PC-3 (cell line): Measurements from ENCODE around the gene CASD1. TPM values are rescaled to one million over a fixed set of nuclear protein-coding genes. Genes with fewer than 3 reads are reported as not detected.

ENCODE experiments used
- ATAC-seq: fragments of 200-7000 bp; cut with Tn5 transposase; 2 replicates; pipeline ENCODE4 v1.9.1; 2020; ENCODE audit warnings: mild to moderate bottlenecking, moderate library complexity
- BruUV-seq: library from RNA; stranded (reverse); fragments of 400-500 nt; replicated peaks from 2 replicates; lab custom pipeline; 2021; lab: Mats Ljungman, UMichigan
- CTCF ChIA-PET: fragments of 300-600 bp; sonication (Branson Sonifier 250); formaldehyde crosslinking; loops from one replicate; lab custom pipeline; 2022; ENCODE audit warnings: antibody characterized with exemption; lab: Charles Lee
- POLR2A ChIA-PET: fragments of 300-600 bp; sonication (Branson Sonifier 250); formaldehyde crosslinking; loops from one replicate; lab custom pipeline; 2022; ENCODE audit warnings: antibody characterized with exemption; ENCODE audit not compliant: unreplicated experiment; lab: Charles Lee
- DNase-seq: peaks from one replicate; pipeline ENCODE4 v3.0.0-alpha.2; 2015
- H2AFZ ChIP-seq: fragments of 300-600 bp; sonication (generic); 2 replicates; pipeline ENCODE4 v1.6.0; 2016; ENCODE audit warnings: antibody characterized with exemption, low read length
- H3F3A ChIP-seq: fragments of 300-600 bp; sonication (generic); one replicate; pipeline ENCODE4 v1.6.0; 2017; ENCODE audit warnings: antibody characterized with exemption, low read length, control low read depth, mild to moderate bottlenecking; ENCODE audit not compliant: unreplicated experiment
- H3K27ac ChIP-seq: fragments of 300-600 bp; sonication (generic); 2 replicates; pipeline ENCODE4 v1.5.1; 2016; ENCODE audit warnings: mild to moderate bottlenecking, low read length
- H3K27me3 ChIP-seq: fragments of 300-600 bp; sonication (generic); 2 replicates; pipeline ENCODE4 v1.6.1; 2016; ENCODE audit warnings: low read length, mixed read lengths
- H3K36me3 ChIP-seq: fragments of 300-600 bp; sonication (generic); 2 replicates; pipeline ENCODE4 v1.6.1; 2016; ENCODE audit warnings: low read depth, mixed run types, low read length, mixed read lengths
- H3K4me1 ChIP-seq: fragments of 300-600 bp; sonication (generic); 2 replicates; pipeline ENCODE4 v1.5.1; 2016; ENCODE audit warnings: low read length; ENCODE audit not compliant: insufficient read depth
- H3K4me2 ChIP-seq: fragments of 300-600 bp; sonication (generic); 2 replicates; pipeline ENCODE4 v1.6.0; 2016; ENCODE audit warnings: low read length
- H3K4me3 ChIP-seq: fragments of 300-600 bp; sonication (generic); 2 replicates; pipeline ENCODE4 v1.5.1; 2016; ENCODE audit warnings: mild to moderate bottlenecking, low read length, mixed read lengths
- H3K79me2 ChIP-seq: fragments of 300-600 bp; sonication (generic); 2 replicates; pipeline ENCODE4 v1.6.1; 2017; ENCODE audit warnings: low read length, mixed read lengths
- H3K9ac ChIP-seq: fragments of 300-600 bp; sonication (generic); 2 replicates; pipeline ENCODE4 v1.6.0; 2016; ENCODE audit warnings: mild to moderate bottlenecking, low read length
- H3K9me2 ChIP-seq: fragments of 300-600 bp; sonication (generic); replicated peaks from 2 replicates; pipeline ENCODE4 v1.6.1; 2016; ENCODE audit warnings: mixed run types, low read length, mixed read lengths
- H3K9me3 ChIP-seq: fragments of 300-600 bp; sonication (generic); 2 replicates; pipeline ENCODE4 v1.6.1; 2016; ENCODE audit warnings: low read length, mixed read lengths
- H4K20me1 ChIP-seq: fragments of 300-600 bp; sonication (generic); 2 replicates; pipeline ENCODE4 v1.6.1; 2016; ENCODE audit warnings: low read length, mixed read lengths
- CTCF ChIP-seq: fragments of 300-600 bp; sonication (generic); conservative IDR thresholded peaks from 2 replicates; pipeline ENCODE4 v1.5.1; 2017; ENCODE audit warnings: antibody characterized with exemption, low read depth, mild to moderate bottlenecking, low read length
- EZH2 ChIP-seq: fragments of 300-600 bp; sonication (generic); IDR thresholded peaks from one replicate; pipeline ENCODE4 v1.6.1; 2017; ENCODE audit warnings: antibody characterized with exemption, mild to moderate bottlenecking, low read length; ENCODE audit not compliant: unreplicated experiment
- EZH2phosphoT487 ChIP-seq: fragments of 300-600 bp; sonication (generic); IDR thresholded peaks from 2 replicates; pipeline ENCODE4 v1.6.1; 2018; ENCODE audit warnings: mild to moderate bottlenecking, antibody characterized with exemption, low read length, borderline replicate concordance
- intact Hi-C: fragments of 100-400 bp; cut with micrococcal nuclease; formaldehyde crosslinking; loops from 2 replicates; pipeline ENCODE4 v1.9.0; 2023
- total RNA-seq: library from RNA; depleted of rRNA; stranded (reverse); fragments of >200 nt; gene quantifications from 2 replicates; pipeline ENCODE4 v1.2.3, GENCODE V29; 2014

CASD1 gene
- total RNA-seq, 1 experiment from 2014 or later: 9.3 TPM

GRCh38 chr7:94557215-94557614 is 47.6 kb downstream of the CASD1 start:
- H3K4me3 ChIP-seq: no peak overlapping the region
- ChIA-PET CTCF (no interaction called here), POLR2A (no interaction called here)
- no peaks in the 10 kb centered on the region for H3K27me3 ChIP-seq
- H3K9me2 ChIP-seq: no peaks in the 10 kb centered on the region
- H3F3A ChIP-seq: no peaks in the 10 kb centered on the region
- no peaks in the 10 kb centered on the region for H3K36me3 ChIP-seq
- no TSS peak for BruUV-seq
- H3K9me3 ChIP-seq: no peaks in the 10 kb centered on the region
- no peak for DNase-seq
- no peaks in the 10 kb centered on the region for H4K20me1 ChIP-seq
- H3K4me2 ChIP-seq: no peak overlapping the region
- no peak for ATAC-seq
- 0 out of 2 replicates have a peak, but pooled peaks cover 8% of the 10 kb centered on the region for H3K4me1 ChIP-seq
- no peak overlapping the region for H3K9ac ChIP-seq
- no peak for TF ChIP-seq EZH2
- no peaks in the 10 kb centered on the region for H3K79me2 ChIP-seq
- H3K27ac ChIP-seq: no peak overlapping the region
- H2AFZ ChIP-seq: no peak overlapping the region
- intact Hi-C loops: no loop called here

- no TSS peak for BruUV-seq
- Histone ChIP-seq H4K20me1 (no peaks in the 10 kb centered on the region), H2AFZ (no peak overlapping the region), H3K4me3 (no peak overlapping the region), H3K27me3 (no peaks in the 10 kb centered on the region), H3K36me3 (no peaks in the 10 kb centered on the region), H3F3A (no peaks in the 10 kb centered on the region), H3K27ac (no peak overlapping the region), H3K9me2 (no peaks in the 10 kb centered on the region), H3K4me1 (0 out of 2 replicates have a peak, but pooled peaks cover 8% of the 10 kb centered on the region), H3K9me3 (no peaks in the 10 kb centered on the region), H3K9ac (no peak overlapping the region), H3K4me2 (no peak overlapping the region), H3K79me2 (no peaks in the 10 kb centered on the region)
- DNase-seq (no peak), ATAC-seq (no peak)
- intact Hi-C loops: no loop called here
- ChIA-PET CTCF (no interaction called here), POLR2A (no interaction called here)
- TF ChIP-seq CTCF (no peak), EZH2 (no peak), EZH2phosphoT487 (no peak)
Measured at GRCh38 chr7:94559972-94560371, 50.4 kb downstream of the CASD1 start.

GRCh38 chr7:94561841-94562514 is 52.4 kb downstream of the CASD1 start:
- intact Hi-C loops: no loop called here
- Histone ChIP-seq H3K4me2 (no peak overlapping the region), H3K36me3 (no peaks in the 10 kb centered on the region), H3F3A (no peaks in the 10 kb centered on the region), H3K4me1 (0 out of 2 replicates have a peak, but pooled peaks cover 8% of the 10 kb centered on the region), H4K20me1 (no peaks in the 10 kb centered on the region), H3K79me2 (no peaks in the 10 kb centered on the region), H3K4me3 (no peak overlapping the region), H3K9ac (no peak overlapping the region), H2AFZ (no peak overlapping the region), H3K27ac (no peak overlapping the region), H3K9me2 (no peaks in the 10 kb centered on the region), H3K27me3 (no peaks in the 10 kb centered on the region), H3K9me3 (no peaks in the 10 kb centered on the region)
- ATAC-seq (no peak; the same call in 1 of the 2 replicates), DNase-seq (peak; percentile 28)
- ChIA-PET POLR2A (no interaction called here), CTCF (no interaction called here)
- TF ChIP-seq CTCF (no peak), EZH2phosphoT487 (no peak), EZH2 (no peak)
- BruUV-seq: no TSS peak
